Measurements from ENCODE around the gene LAIR1. TPM values are rescaled to one million over a fixed set of nuclear protein-coding genes. Genes with fewer than 3 reads are reported as not detected.

LAIR1 gene
- total RNA-seq, 3 donors from 2014 or later (not counting 1 experiment from before 2014, with no cell fraction given): 117 to 163 (median 156) TPM

DNA sequence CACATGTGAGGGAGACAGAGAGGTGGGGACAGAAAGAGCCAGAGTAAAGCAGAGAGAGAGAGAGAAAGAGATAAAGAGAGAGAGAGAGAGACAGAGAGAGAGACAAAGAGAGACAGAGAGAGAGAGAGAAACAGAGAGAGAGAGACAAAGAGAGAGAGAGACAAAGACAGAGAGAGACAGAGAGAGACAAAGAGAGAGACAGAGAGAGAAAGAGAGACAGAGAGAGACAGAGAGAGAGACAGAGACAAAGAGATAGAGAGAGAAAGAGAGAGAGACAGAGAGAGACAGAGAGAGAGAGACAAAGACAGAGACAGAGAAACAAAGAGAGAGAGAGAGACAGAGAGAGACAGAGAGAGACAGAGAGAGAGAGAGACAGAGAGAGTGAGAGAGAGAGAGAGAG is 46.3 kb upstream of the LAIR1 start:
- H3K9me3 ChIP-seq (ENCODE audit: control insufficient read depth, insufficient read depth, low read length): no peaks in the 10 kb centered on the region
- H3K27me3 ChIP-seq (ENCODE audit: control insufficient read depth, insufficient read depth, low read length): peaks cover 19% of the 10 kb centered on the region
- TF ChIP-seq CTCF (IDR thresholded peaks at IDR 0.05): no peak
- H3K9me3 Mint-ChIP-seq: peaks cover 6 to 8% of the 10 kb centered on the region in 2 donors
- no peaks in the 10 kb centered on the region for H3K36me3 Mint-ChIP-seq
- H3K27ac Mint-ChIP-seq: no peak overlapping the region
- H3K27me3 Mint-ChIP-seq (ENCODE audit: low read depth in 2 of 2): peaks cover 9 to 21% of the 10 kb centered on the region in 2 donors
- H3K36me3 ChIP-seq (ENCODE audit: control insufficient read depth, insufficient read depth, low read length): no peaks in the 10 kb centered on the region
- peaks cover 0 to 14% of the 10 kb centered on the region in 2 donors for H3K4me1 Mint-ChIP-seq
- H3K4me3 ChIP-seq (ENCODE audit: low read length): no peak overlapping the region
- no peak overlapping the region for H3K27ac ChIP-seq (ENCODE audit: low read length)
- no peak overlapping the region for H3K4me3 Mint-ChIP-seq
- no peak for ATAC-seq
- H3K4me1 ChIP-seq (ENCODE audit: control insufficient read depth, insufficient read depth, low read length): peaks cover 7% of the 10 kb centered on the region
- no peak for DNase-seq
- intact Hi-C loops (cut with micrococcal nuclease): no loop called here

DNA sequence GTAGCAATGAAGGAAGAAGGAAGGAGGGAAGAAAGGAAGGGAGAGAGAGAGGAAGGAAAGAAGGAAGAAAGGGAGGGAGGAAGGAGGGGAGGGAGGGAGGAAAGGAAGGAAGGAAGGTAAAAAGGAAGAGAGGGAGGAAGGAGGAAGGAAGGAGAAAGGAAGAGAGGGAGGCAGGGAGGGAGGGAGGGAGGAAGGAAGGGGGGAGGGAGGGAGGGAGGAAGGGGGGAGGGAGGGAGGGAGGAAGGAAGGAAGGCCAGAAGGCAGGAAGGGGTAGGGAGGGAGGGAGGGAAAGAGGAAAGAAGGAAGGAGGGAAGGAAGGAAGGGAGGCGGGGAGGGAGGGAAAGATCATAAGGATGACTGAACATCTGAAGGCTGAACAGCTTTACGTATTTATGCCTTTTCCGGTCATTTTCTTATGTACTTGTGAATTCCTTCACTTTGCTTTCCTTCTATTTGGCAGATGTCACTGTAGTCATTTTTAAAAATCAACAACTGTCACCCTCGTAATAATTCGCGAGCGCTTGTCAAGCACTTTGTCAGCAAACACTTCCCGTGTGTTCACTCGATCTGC is 43.8 kb upstream of the LAIR1 start:
- peak overlapping the region; percentile 70 to 86 for H3K27ac Mint-ChIP-seq
- H3K27me3 Mint-ChIP-seq (ENCODE audit: low read depth in 2 of 2): peaks cover 9 to 14% of the 10 kb centered on the region in 2 donors
- WGBS (ENCODE audit: insufficient coverage): 83% methylated on average over 9 of the region's 9 CpGs
- Histone ChIP-seq H3K4me1 (ENCODE audit: control insufficient read depth, insufficient read depth, low read length) (no peaks in the 10 kb centered on the region), H3K27me3 (ENCODE audit: control insufficient read depth, insufficient read depth, low read length) (peaks cover 3% of the 10 kb centered on the region), H3K27ac (ENCODE audit: low read length) (no peak overlapping the region), H3K4me3 (ENCODE audit: low read length) (no peak overlapping the region), H3K36me3 (ENCODE audit: control insufficient read depth, insufficient read depth, low read length) (no peaks in the 10 kb centered on the region), H3K9me3 (ENCODE audit: control insufficient read depth, insufficient read depth, low read length) (no peaks in the 10 kb centered on the region)
- DNase-seq: no peak
- no peak overlapping the region for H3K4me3 Mint-ChIP-seq
- no peak for ATAC-seq
- H3K36me3 Mint-ChIP-seq: no peaks in the 10 kb centered on the region
- H3K9me3 Mint-ChIP-seq: peaks cover 2 to 3% of the 10 kb centered on the region in 2 donors
- no peak for TF ChIP-seq CTCF (IDR thresholded peaks at IDR 0.05)
- peaks cover 0 to 3% of the 10 kb centered on the region in 2 donors for H3K4me1 Mint-ChIP-seq
- intact Hi-C loops (cut with micrococcal nuclease): no loop called here

GRCh38 chr19:54407780-54408179 is 43.0 kb upstream of the LAIR1 start:
- no peaks in the 10 kb centered on the region for H3K4me1 ChIP-seq (ENCODE audit: control insufficient read depth, insufficient read depth, low read length)
- no peak for TF ChIP-seq CTCF (IDR thresholded peaks at IDR 0.05)
- H3K27ac Mint-ChIP-seq: peak overlapping the region; percentile 70 to 86
- no peak overlapping the region for H3K4me3 ChIP-seq (ENCODE audit: low read length)
- no peak for DNase-seq
- H3K4me1 Mint-ChIP-seq: no peaks in the 10 kb centered on the region
- WGBS (ENCODE audit: insufficient coverage): 91% methylated on average over 7 of the region's 7 CpGs
- no peaks in the 10 kb centered on the region for H3K36me3 Mint-ChIP-seq
- no peaks in the 10 kb centered on the region for H3K9me3 ChIP-seq (ENCODE audit: control insufficient read depth, insufficient read depth, low read length)
- no peak for ATAC-seq
- H3K27me3 Mint-ChIP-seq (ENCODE audit: low read depth in 2 of 2): peaks cover 9% of the 10 kb centered on the region in 2 donors
- H3K9me3 Mint-ChIP-seq: peaks cover 2 to 3% of the 10 kb centered on the region in 2 donors
- H3K27ac ChIP-seq (ENCODE audit: low read length): no peak overlapping the region
- intact Hi-C loops (cut with micrococcal nuclease): no loop called here
- H3K27me3 ChIP-seq (ENCODE audit: control insufficient read depth, insufficient read depth, low read length): peaks cover under 1% of the 10 kb centered on the region
- no peaks in the 10 kb centered on the region for H3K36me3 ChIP-seq (ENCODE audit: control insufficient read depth, insufficient read depth, low read length)
- no peak overlapping the region for H3K4me3 Mint-ChIP-seq

DNA sequence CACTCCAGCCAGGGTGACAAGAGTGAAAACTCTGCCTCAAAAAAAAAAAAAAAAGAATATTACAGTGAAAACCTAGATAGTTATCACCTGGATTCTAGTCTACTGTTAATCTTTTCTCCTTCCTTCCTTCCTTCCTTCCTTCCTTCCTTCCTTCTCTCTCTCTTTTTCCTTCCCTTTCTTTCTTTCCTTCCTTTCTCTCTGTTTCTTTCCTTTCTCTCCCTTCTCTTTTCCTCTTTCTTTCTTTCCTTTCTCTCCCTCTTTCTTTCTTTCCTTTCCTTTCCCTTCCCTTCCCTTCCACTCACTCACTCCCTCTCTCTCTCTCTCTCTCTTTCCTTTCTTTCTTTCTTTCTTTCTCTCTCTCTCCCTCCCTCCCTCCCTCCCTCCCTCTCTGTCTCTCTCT is 40.9 kb upstream of the LAIR1 start:
- no peak for ATAC-seq
- Mint-ChIP-seq H3K4me3 (no peak overlapping the region), H3K9me3 (peaks cover 2 to 3% of the 10 kb centered on the region in 2 donors), H3K27ac (no peak overlapping the region), H3K36me3 (no peaks in the 10 kb centered on the region), H3K4me1 (no peaks in the 10 kb centered on the region), H3K27me3 (ENCODE audit: low read depth in 2 of 2) (peaks cover 2 to 3% of the 10 kb centered on the region in 2 donors)
- no peaks in the 10 kb centered on the region for H3K36me3 ChIP-seq (ENCODE audit: control insufficient read depth, insufficient read depth, low read length)
- H3K4me1 ChIP-seq (ENCODE audit: control insufficient read depth, insufficient read depth, low read length): no peaks in the 10 kb centered on the region
- no peak for TF ChIP-seq CTCF (IDR thresholded peaks at IDR 0.05)
- H3K27ac ChIP-seq (ENCODE audit: low read length): no peak overlapping the region
- H3K27me3 ChIP-seq (ENCODE audit: control insufficient read depth, insufficient read depth, low read length): no peaks in the 10 kb centered on the region
- no peak overlapping the region for H3K4me3 ChIP-seq (ENCODE audit: low read length)
- no peaks in the 10 kb centered on the region for H3K9me3 ChIP-seq (ENCODE audit: control insufficient read depth, insufficient read depth, low read length)
- no peak for DNase-seq
- intact Hi-C loops (cut with micrococcal nuclease): no loop called here
